ENCODE data around the gene OMA1.
"Not testable (repeated sequence)": the region's sequence is repeated elsewhere in the genome, so short reads cannot be mapped to it uniquely, and the experiment has no call there.

The OMA1 gene

GRCh38 chr1:58524353-58524945 lies 22.1 kb downstream of the OMA1 start:
- no peak for DNase-seq

- peak; percentile 2 for DNase-seq
Measured at GRCh38 chr1:58515794-58516401, 30.6 kb downstream of the OMA1 start.

DNA sequence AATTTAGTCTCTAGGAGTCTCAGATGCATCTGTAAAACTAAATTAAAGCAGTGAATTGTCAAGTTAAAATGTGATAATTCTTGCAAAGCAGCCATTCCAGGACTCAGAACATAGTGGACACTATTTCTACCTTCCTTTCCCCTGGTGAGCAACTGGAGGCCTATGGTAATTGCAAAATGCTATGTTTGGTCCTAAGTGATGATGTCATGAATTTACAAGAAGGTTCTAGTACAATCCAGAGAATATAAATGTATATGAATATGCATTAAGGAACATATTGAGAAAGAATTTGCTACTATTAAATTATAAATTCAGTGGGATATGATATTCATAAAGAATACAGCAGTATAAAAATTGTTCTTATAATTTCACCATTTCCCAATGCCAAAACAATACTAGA lies 32.6 kb downstream of the OMA1 start:
- no peak for DNase-seq

DNA sequence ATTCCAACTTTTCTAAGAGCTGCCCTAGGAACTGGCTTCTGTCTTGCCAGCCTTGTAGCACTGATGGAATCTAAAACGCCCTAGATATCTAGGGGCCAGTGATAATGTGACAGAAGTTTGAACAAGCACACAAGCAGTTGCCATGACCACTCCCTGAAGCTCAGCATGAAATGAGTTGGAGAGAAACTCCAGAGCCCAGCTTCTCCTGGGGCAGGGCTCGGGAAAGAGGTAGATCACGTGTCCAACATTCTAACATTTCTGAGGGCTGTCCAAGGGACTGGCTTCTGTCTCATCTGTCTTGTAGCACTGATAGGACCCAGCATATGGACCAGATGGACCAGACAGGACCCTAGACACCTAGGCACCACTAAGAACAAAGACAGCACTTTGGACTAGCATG lies 37.9 kb downstream of the OMA1 start:
- DNase-seq: no peak

- no peak for DNase-seq
Measured at GRCh38 chr1:58505286-58505685, 41.2 kb downstream of the OMA1 start.

GRCh38 chr1:58502519-58502918 lies 44.0 kb downstream of the OMA1 start:
- DNase-seq: no peak

- DNase-seq: no peak
Measured at GRCh38 chr1:58500043-58500442, 46.5 kb downstream of the OMA1 start.

GRCh38 chr1:58497499-58497898 lies 49.0 kb downstream of the OMA1 start:
- no peak for DNase-seq

GRCh38 chr1:58496042-58496441 lies 50.5 kb downstream of the OMA1 start:
- DNase-seq: no peak

DNA sequence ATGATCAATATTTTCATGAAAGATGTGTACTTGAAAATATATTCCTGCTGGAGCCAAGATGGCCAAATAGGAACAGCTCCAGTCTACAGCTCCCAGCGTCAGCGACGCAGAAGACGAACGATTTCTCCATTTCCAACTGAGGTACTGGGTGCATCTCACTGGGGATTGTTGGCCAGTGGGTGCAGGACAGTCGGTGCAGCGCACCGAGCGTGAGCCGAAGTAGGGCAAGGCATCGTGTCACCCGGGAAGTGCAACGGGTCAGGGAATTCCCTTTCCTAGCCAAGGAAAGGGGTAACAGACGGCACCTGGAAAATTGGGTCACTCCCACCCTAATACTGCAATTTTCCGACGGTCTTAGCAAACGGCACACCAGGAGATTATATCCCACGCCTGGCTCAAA lies 57.6 kb downstream of the OMA1 start:
- not testable (repeated sequence) for DNase-seq

- DNase-seq: no peak
Measured at GRCh38 chr1:58487002-58487401, 59.5 kb downstream of the OMA1 start.

DNA sequence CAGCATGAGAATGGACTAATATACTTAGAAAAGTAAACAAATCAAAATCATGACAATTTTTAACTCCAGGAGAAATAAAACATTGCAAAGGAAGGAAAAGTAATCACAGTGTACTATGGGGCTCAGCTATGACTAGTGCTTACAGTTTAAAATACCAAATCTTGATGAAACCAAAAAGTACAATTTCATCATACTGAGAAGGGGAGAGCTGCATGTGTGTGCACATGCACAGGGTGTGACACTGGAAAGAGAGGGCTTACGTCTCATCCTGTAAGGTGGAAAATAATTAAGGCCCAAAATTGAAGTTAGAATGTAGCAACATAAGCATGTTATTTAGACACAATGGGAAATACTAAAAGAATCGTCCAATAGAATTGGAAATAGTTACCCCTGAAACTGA lies 64.6 kb downstream of the OMA1 start:
- DNase-seq: no peak

- DNase-seq: no peak
Measured at GRCh38 chr1:58480191-58480590, 66.3 kb downstream of the OMA1 start.

GRCh38 chr1:58477390-58477789 lies 69.1 kb downstream of the OMA1 start:
- DNase-seq: no peak

DNA sequence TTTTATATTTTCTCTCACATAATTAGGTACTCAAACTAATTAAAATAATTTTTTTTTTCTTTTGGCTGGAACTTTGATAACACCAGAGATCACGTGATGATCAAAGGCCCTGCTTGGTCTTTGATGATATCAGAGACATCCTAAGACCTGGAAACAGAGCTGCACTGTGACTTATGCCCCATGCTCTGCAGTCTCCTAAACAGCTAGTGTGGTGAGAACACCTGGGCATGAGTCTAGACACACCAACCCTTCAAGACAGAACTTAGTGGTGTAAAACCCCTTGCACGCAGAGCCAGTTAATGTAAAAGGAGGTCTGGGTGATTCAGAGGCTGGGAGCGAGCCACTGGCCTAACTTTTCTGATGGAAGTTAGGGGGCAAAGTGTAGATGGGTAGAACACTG lies 70.3 kb downstream of the OMA1 start:
- DNase-seq: no peak

- DNase-seq: no peak
Measured at GRCh38 chr1:58469476-58469875, 77.0 kb downstream of the OMA1 start.

- DNase-seq: no peak
Measured at GRCh38 chr1:58469016-58469415, 77.5 kb downstream of the OMA1 start.

- DNase-seq: no peak
Measured at GRCh38 chr1:58468612-58469011, 77.9 kb downstream of the OMA1 start.

DNA sequence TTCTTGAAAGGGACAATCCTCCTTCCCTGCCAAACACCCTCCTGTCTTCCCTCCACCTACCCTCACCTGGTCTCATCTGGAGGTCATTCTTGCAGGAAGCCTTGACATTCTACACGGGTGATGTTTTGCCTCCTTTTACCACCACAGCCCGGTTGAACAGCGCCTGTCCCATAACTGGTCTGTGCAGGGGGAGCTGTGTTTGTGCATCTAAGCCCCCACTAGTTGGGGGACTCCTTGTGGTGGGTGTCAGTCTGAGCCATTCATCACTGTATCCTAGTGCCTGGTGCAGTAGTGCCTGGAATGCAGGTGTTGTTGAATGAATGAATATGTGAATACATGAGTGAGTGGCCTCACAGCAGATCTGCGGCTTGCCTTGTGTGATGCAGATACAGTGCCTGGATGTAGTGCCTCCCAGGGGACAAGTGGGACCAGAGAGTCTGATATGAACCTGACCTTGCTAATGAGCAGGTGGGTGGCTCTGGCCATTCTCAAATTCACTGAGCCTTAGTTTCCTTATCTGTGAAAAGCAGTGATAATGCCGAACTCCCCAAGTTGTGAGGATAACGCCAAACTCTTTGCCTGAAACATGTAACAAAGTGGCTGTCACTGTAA lies 79.8 kb downstream of the OMA1 start:
- DNase-seq: no peak

DNA sequence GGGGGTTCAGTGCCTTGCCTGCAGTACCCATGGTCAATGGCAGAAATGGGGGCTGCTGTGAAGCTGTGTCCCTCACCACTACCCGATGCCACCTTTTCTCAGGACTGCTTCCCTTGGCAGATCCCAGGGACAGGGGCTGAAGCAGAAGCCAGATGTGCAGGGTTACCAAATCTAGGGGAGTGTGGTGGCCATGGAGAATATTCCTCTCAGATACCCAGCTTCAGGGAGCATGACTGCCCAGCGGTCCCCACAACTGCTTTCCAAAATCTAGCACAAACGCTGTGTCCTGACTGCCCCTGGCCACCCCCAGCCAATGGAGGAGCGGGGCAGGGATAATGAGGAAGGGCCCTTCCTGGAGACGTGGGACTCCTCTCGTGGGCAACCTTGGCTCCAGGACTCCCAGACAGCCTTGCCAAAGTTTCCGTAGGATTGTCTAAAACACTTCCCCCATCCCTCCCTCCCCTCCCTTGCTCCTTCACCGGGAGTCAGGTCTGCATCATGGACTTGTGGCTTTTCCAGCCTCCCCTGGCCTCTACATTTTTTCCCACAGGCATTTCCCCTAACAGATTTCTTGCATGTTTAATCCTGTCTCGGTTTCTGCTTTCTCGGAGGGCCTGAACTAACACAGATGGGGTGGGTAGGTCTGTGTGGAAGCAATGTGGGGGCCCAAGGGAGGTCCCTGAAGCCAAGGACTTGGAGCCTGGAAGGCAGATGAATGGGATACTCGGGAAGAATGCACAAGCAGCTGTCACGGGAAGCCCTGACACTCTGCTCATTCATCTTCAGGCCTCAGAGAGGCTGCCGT lies 80.5 kb downstream of the OMA1 start:
- no peak for DNase-seq

DNA sequence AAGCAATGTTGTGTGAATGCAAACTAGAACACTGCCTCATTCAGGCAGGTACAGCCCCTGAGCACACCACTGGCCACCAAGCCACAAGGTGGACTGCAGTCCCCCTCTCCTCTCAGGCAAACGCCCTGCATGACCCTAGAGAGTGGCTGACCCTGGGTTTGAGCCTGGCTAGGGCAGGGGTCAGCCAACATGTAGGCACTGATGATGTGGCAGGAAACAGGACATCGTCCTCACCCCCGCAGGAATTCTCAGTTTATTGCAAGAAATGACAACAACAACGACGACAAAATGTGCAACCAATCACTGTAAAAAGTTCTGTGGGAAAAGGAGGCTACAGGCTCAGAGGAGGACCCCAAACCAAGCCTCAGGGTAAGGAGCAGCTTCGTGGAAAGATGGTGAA lies 81.3 kb downstream of the OMA1 start:
- no peak for DNase-seq

GRCh38 chr1:58460469-58460868 lies 86.1 kb downstream of the OMA1 start:
- no peak for DNase-seq

DNA sequence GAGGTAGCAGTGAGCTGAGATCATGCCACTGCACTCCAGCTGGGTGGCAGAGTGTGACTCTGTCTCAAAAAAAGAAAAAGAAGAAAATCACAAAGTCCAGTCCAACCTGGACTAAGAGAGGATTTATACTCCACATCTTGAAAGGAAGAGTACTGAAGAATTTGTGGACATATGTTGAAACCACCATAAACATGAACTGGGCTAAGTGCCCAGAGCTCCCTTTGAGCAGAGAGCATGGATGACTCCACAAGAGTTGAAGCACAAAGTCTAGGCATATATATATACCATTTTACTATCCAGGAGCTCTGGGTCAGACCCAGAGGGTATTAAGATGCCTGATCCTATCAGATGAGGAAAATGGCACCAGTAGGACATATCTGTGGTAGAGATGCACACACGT lies 86.6 kb downstream of the OMA1 start:
- no peak for DNase-seq

DNA sequence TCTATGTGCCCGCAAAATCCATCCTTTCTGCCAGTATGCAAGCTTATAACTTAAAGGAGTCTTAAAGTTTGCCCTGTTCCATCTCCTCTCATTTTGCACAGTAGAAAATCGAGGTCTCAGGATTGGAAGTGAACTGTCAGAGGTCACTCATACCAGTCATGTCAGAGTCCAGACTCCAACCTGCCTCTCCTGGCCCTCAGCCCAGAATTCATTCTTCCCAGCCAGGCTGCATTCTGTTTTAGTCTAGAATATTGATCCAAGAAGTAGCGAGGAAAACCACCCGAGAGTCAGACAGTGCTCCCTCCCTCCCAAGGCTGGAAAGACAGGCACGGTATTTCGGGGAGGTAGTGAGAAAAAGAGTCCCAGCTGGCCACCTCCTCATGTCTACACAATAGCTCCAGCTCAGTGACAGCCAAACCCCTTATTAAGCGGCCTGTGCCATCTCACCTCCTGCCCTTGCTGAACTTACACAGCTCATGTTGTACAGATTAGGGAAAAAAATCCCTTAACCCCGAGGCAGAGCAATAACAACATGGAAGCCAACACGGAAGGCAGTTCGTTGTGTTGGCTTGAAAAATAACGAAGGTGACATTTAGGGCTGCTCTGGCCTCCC lies 89.4 kb downstream of the OMA1 start:
- no peak for DNase-seq

All from activated CD4-positive, alpha-beta T cell treated with anti-CD3 and anti-CD28 coated beads, Interleukin-2, amount 50 U/mL, for 1 hour (primary cell).